Duodenal mucosa (tissue), 2 donors: ENCODE data around the gene OR6K3.
"Not testable (repeated sequence)": the region's sequence is repeated elsewhere in the genome, so short reads cannot be mapped to it uniquely, and the experiment has no call there.

Experiments
- H3K27ac ChIP-seq: one replicate; pipeline ENCODE4 v1.7.0; 2013; ENCODE audit warnings: low read depth, low read length
- H3K27me3 ChIP-seq, 2 donors: one replicate each; pipeline ENCODE4 v1.7.0; 2013; ENCODE audit warnings: low read length in 2 of 2, control low read depth in 1 of 2; ENCODE audit not compliant: insufficient read depth in 2 of 2, control insufficient read depth in 1 of 2
- H3K36me3 ChIP-seq, 2 donors: one replicate each; pipeline ENCODE4 v1.7.0; 2013; ENCODE audit warnings: low read length in 2 of 2, control low read depth in 1 of 2; ENCODE audit not compliant: insufficient read depth in 2 of 2, control insufficient read depth in 1 of 2
- H3K4me1 ChIP-seq, 2 donors: one replicate each; pipeline ENCODE4 v1.7.0; 2013; ENCODE audit warnings: low read length in 2 of 2, control low read depth in 1 of 2; ENCODE audit not compliant: insufficient read depth in 2 of 2, control insufficient read depth in 1 of 2
- H3K4me3 ChIP-seq, 2 donors: one replicate each; pipeline ENCODE4 v1.7.0; 2013; ENCODE audit warnings: low read length in 2 of 2, low read depth in 1 of 2
- H3K9ac ChIP-seq, 2 donors: one replicate each; pipeline ENCODE4 v1.7.0; 2013; ENCODE audit warnings: low read length in 2 of 2, low read depth in 1 of 2
- H3K9me3 ChIP-seq, 2 donors: one replicate each; pipeline ENCODE4 v1.7.0; 2013; ENCODE audit warnings: low read length in 2 of 2, control low read depth in 1 of 2; ENCODE audit not compliant: control insufficient read depth in 1 of 2

OR6K3 gene

DNA sequence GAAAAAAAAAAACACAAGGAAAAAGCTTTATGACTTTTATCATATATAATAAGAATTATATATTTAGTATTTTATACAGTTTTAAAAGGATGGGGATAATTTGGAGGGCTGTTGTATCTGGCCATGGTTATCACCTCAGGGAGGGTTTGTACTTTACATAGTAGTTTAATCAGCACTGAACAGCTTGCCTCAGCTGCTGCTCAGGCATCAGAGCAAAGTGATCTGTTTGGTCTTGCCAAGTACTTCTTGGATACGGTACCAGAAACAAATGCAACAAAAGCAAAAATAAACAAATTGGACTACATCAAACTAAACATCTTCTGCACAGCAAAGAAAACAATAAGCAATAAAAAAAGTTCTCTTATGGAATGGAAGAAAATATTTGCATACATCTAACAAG lies 31.4 kb downstream of the OR6K3 start:
- Histone ChIP-seq H3K4me1 (no peaks in the 10 kb centered on the region), H3K27ac (no peak overlapping the region), H3K9me3 (no peaks in the 10 kb centered on the region), H3K9ac (no peak overlapping the region), H3K4me3 (no peak overlapping the region), H3K36me3 (no peaks in the 10 kb centered on the region), H3K27me3 (no peaks in the 10 kb centered on the region)

- not testable (repeated sequence) for H3K9ac ChIP-seq, H3K4me1 ChIP-seq, H3K9me3 ChIP-seq, H3K4me3 ChIP-seq, H3K36me3 ChIP-seq, H3K27me3 ChIP-seq, H3K27ac ChIP-seq
Observed at GRCh38 chr1:158688343-158688742, 32.2 kb downstream of the OR6K3 start.

DNA sequence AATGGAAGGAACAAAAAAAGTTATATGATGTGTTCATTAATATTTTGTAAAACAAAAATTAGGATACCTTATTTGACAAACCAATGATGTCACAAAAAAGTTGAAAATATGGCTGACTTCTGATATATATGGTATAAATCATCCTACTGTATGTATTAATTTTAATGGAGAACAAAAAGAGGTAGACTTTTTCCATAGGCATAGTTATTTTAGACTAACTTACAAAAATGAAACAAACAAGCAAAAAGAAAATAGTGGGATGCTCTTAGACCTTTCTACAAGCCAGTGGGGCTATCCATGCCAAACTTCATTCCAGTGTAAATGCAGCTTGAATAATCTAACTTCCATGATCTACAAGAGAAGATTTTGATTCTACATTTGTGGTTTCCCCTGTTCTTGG lies 33.5 kb downstream of the OR6K3 start:
- H3K9me3 ChIP-seq, result no peaks in the 10 kb centered on the region
- no peak overlapping the region for H3K9ac ChIP-seq
- H3K27ac ChIP-seq, result no peak overlapping the region
- no peaks in the 10 kb centered on the region for H3K4me1 ChIP-seq
- H3K36me3 ChIP-seq, result no peaks in the 10 kb centered on the region
- H3K27me3 ChIP-seq, result no peaks in the 10 kb centered on the region
- H3K4me3 ChIP-seq, result no peak overlapping the region

DNA sequence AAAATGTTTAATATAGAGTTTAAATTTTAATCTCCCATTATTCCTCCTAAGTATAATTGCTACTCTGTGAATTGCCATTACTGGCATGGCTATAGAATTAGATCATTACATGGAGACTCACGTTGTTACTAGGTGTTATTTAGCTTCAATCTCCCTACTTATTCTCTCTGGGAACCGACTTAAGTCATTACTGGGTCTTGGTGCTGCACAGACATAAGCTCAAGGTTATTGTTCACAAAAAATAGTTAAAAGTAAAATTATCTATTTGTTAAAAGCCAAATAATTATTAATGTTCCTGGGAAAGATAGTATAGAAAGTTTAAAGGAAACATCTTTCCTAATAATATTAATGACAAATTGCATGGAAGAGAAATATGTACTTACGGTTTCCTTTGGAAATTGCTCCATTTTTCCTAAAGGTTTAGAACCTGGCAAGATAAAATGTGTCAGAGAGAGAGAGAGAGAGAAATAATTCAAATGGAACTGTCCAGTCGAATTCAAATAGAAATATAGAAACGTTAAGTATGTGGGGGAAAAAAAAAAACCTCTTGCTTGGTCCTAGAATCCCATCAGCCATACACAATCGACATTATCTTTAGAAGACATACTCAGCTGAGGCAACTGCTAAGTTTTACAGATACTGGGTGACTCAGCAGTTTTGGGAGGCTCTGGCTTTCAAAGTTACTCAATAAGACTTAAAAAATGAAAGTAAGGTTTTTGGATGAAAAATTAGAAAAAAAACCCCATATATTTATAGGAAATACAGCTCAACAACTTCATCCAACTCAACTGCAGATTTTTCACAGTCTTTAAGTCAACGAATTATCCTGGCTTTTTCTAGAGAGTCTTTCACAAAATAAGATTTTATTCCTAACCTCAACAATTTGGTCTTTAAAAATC lies 34.2 kb downstream of the OR6K3 start, which contains the start of gene SPTA1:
SPTA1 (minus strand) TSS at position 605 of the 899 bp plus-strand sequence; CDS start at position 407, 198 bp downstream.
- H3K36me3 ChIP-seq, result no peaks in the 10 kb centered on the region
- H3K27me3 ChIP-seq, result no peaks in the 10 kb centered on the region
- H3K9ac ChIP-seq, result no peak within 1 kb of the TSS
- H3K4me3 ChIP-seq, result no peak within 1 kb of the TSS
- no peak within 1 kb of the TSS for H3K27ac ChIP-seq
- H3K4me1 ChIP-seq, result no peaks in the 10 kb centered on the region
- H3K9me3 ChIP-seq, result no peaks in the 10 kb centered on the region

GRCh38 chr1:158685085-158685484 lies 35.4 kb downstream of the OR6K3 start:
- Histone ChIP-seq H3K4me3 (no peak overlapping the region), H3K4me1 (no peaks in the 10 kb centered on the region), H3K36me3 (no peaks in the 10 kb centered on the region), H3K27me3 (no peaks in the 10 kb centered on the region), H3K27ac (no peak overlapping the region), H3K9me3 (no peaks in the 10 kb centered on the region), H3K9ac (no peak overlapping the region)

DNA sequence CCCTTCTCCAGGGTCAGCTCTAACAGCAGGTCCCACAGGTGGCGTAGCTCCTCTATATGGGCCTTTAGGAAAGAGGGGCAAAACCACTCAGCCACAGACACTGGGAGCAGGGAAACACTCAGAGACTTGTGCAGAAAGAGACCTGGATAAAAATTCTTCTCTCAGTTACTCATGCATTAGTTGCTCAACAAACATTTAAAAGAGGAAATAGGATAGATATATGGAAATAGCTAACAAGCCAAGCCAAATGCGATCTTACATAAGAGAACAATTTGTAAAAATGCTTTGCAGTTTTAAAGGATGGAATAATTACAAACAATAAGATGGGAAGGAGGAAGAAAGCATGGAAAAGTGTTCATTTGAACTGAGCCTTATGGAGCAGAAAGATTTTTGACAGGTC lies 38.9 kb downstream of the OR6K3 start:
- no peak overlapping the region for H3K27ac ChIP-seq
- H3K36me3 ChIP-seq, result no peaks in the 10 kb centered on the region
- no peak overlapping the region for H3K4me3 ChIP-seq
- H3K9ac ChIP-seq, result no peak overlapping the region
- H3K27me3 ChIP-seq, result no peaks in the 10 kb centered on the region
- H3K4me1 ChIP-seq, result no peaks in the 10 kb centered on the region
- no peaks in the 10 kb centered on the region for H3K9me3 ChIP-seq

DNA sequence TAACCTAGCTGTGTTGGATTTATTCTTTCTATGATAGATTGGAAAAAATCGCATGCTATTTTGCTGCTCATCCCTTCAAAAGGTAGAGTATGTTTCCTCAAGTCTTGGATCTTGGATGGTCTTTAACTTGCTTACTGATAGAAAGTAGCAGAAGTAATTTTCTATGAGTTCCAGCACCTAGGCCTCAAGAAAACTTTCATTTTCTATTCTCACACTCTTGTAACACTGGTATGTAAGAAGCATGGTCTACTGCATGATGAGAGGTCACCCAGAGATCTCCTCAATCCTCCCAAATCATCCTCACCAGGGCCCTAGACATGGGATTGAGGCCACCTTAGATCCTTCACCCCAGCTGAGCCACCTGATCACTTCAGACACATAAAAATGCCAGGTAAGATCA lies 41.2 kb downstream of the OR6K3 start:
- Histone ChIP-seq H3K27me3 (no peaks in the 10 kb centered on the region), H3K4me3 (no peak overlapping the region), H3K9me3 (no peaks in the 10 kb centered on the region), H3K9ac (no peak overlapping the region), H3K4me1 (no peaks in the 10 kb centered on the region), H3K27ac (no peak overlapping the region), H3K36me3 (no peaks in the 10 kb centered on the region)

DNA sequence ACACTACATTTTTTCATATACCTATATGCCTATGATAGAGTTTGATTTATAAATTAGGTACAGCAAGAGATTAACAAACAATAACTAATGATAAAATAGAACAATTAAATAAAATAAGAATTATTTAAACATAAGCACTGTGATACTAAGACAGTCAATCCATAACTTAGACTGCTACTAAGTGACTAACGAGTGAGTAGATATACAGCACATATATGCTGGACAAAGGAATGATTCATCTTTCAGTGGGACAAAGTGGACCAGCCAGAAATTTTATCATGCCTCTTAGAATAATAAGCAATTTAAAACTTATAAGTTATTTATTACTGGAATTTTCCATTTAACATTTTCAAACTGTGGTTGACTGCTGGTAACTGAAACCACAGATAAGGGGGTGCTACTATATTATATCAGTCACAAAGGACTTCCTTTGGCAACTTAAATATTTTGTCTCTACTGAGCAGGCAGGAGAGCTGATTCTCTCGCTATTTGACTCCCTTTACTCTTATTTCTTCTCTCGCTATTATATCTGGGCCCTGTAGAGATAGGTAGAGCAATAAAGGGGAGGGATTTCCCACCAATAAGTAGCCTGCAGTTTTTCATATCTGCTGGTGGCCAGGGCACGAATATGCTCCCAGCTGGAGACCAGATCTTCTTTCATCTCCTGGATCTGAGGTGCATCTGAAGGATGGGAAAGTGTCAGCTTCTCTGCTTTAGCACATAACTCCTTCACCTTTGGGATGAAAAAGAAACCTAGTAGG lies 44.8 kb downstream of the OR6K3 start:
- Histone ChIP-seq H3K27ac (no peak overlapping the region), H3K4me1 (no peaks in the 10 kb centered on the region), H3K36me3 (no peaks in the 10 kb centered on the region), H3K9ac (no peak overlapping the region), H3K4me3 (no peak overlapping the region), H3K27me3 (no peaks in the 10 kb centered on the region), H3K9me3 (no peaks in the 10 kb centered on the region)

- Histone ChIP-seq H3K9me3 (no peaks in the 10 kb centered on the region), H3K9ac (no peak overlapping the region), H3K27me3 (no peaks in the 10 kb centered on the region), H3K27ac (no peak overlapping the region), H3K4me1 (no peaks in the 10 kb centered on the region), H3K36me3 (no peaks in the 10 kb centered on the region), H3K4me3 (no peak overlapping the region)
Observed at GRCh38 chr1:158674302-158674701, 46.2 kb downstream of the OR6K3 start.
